Measurements from ENCODE around the gene CRIP3.

DNA sequence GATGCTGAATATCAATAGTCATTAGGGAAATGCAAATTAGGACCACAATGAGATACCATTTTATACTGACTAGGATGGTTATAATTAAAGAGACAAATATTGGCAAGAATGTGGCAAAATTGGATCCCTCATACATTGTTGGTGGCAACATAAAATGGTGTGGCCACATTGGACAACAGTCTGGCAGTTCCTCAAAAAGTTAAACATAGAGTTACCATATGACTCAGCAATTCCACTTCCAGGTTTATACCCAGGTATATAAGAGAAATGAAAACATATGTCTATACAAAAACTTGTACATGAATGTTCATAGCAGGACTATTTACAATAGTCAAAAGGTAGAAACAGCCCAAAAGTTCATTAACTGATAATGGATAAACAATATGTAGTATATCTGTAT, 2.0 kb upstream of the CRIP3 start:
- no peak for TF ChIP-seq SP1 (IDR thresholded peaks at IDR 0.05; ENCODE audit: low read depth, low read length)
- TF ChIP-seq ASH2L (IDR thresholded peaks at IDR 0.05; ENCODE audit: low read length): no peak
- TF ChIP-seq POLR2A (IDR thresholded peaks at IDR 0.05; ENCODE audit: control extremely low read depth in 1 of 2, low read depth in 2 of 2, low read length in 2 of 2): no peak
- TF ChIP-seq CHD2 (IDR thresholded peaks at IDR 0.05; ENCODE audit: low read length): no peak
- TF ChIP-seq MAFK (IDR thresholded peaks at IDR 0.05; ENCODE audit: low read depth, low read length): no peak
- TF ChIP-seq, protein P1, sequence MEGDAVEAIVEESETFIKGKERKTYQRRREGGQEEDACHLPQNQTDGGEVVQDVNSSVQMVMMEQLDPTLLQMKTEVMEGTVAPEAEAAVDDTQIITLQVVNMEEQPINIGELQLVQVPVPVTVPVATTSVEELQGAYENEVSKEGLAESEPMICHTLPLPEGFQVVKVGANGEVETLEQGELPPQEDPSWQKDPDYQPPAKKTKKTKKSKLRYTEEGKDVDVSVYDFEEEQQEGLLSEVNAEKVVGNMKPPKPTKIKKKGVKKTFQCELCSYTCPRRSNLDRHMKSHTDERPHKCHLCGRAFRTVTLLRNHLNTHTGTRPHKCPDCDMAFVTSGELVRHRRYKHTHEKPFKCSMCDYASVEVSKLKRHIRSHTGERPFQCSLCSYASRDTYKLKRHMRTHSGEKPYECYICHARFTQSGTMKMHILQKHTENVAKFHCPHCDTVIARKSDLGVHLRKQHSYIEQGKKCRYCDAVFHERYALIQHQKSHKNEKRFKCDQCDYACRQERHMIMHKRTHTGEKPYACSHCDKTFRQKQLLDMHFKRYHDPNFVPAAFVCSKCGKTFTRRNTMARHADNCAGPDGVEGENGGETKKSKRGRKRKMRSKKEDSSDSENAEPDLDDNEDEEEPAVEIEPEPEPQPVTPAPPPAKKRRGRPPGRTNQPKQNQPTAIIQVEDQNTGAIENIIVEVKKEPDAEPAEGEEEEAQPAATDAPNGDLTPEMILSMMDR (IDR thresholded peaks at IDR 0.05; ENCODE audit: control extremely low read depth in 1 of 3, insufficient read depth in 1 of 3, low read depth in 1 of 3, low read length in 3 of 3): no peak
